Measurements from ENCODE around the gene DOCK3.

DNA sequence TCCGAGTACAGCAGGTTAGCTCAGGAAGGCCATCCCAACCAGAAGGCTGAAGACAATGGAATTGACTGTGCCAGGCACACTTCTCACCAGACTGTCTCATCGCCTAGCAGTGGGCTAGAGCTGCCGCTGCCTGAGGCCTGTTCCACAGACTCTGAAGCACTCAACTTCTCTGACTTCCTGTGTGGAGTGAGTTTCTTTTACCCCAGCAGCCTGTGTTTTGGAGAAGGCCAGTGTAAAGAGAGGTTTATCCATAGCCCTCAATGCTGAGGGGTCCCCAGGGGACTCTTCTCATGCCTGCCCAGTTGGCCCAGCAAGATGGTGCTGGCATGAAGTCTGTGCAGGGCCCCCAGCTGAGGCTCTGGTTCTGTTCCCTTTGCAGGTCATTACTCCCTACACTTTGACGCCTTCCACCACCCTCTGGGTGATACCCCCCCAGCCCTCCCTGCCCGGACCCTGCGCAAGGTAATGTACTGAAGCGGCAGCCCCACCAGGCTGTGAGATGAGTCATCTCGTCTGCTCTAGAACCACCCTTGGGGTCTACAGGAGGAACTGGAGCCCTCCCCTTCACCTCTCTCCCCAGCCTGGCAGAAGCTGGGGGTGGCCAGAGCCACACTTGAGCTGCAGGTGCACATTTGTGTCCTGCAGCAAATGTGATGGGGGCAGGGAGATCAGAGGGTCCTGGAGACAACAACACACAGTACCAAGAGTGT is 705.2 kb downstream of the DOCK3 start:
- no peak for TF ChIP-seq POLR2AphosphoS5 (IDR thresholded peaks at IDR 0.05; ENCODE audit: low read depth, low read length)
- no peak for TF ChIP-seq SIN3A (IDR thresholded peaks at IDR 0.05; ENCODE audit: borderline replicate concordance, insufficient read depth, low read length)
- no peak for TF ChIP-seq TAF1 (IDR thresholded peaks at IDR 0.05; ENCODE audit: borderline replicate concordance, insufficient read depth, low read length)
- no peak for TF ChIP-seq REST (IDR thresholded peaks at IDR 0.05; ENCODE audit: insufficient read depth in 1 of 2, low read depth in 2 of 2, low read length in 2 of 2)
- TF ChIP-seq FOXP2 (optimal IDR thresholded peaks at IDR 0.05; ENCODE audit: borderline replicate concordance, extremely low read depth, extremely low read length, insufficient read depth): no peak

Measured in PFSK-1 (cell line).